ENCODE measurements around the gene PMIS2.

The PMIS2 gene

GRCh38 chr19:35555301-35556005, 30.5 kb upstream of the PMIS2 start:
- FAIRE-seq (no peak), DNase-seq (ENCODE audit: extremely low spot score, insufficient read length, low read depth) (no peak)

GRCh38 chr19:35556025-35556590, 29.9 kb upstream of the PMIS2 start:
- FAIRE-seq (no peak), DNase-seq (ENCODE audit: extremely low spot score, insufficient read length, low read depth) (no peak)

- FAIRE-seq (no peak), DNase-seq (ENCODE audit: extremely low spot score, insufficient read length, low read depth) (no peak)
Observed at GRCh38 chr19:35556846-35557538, 29.0 kb upstream of the PMIS2 start.

- DNase-seq (ENCODE audit: extremely low spot score, insufficient read length, low read depth) (peak; percentile 20), FAIRE-seq (peak; percentile 38)
Observed at GRCh38 chr19:35557539-35558399, 28.2 kb upstream of the PMIS2 start.

- DNase-seq (ENCODE audit: extremely low spot score, insufficient read length, low read depth) (no peak), FAIRE-seq (peak; percentile 60)
Observed at GRCh38 chr19:35558400-35559280, 27.3 kb upstream of the PMIS2 start.

GRCh38 chr19:35559281-35559659, 26.7 kb upstream of the PMIS2 start:
- peak; percentile 88 for FAIRE-seq
- DNase-seq (ENCODE audit: extremely low spot score, insufficient read length, low read depth): peak; percentile 65

- FAIRE-seq: no peak
Observed at GRCh38 chr19:35559781-35560180, 26.2 kb upstream of the PMIS2 start.

GRCh38 chr19:35560271-35560670, 25.7 kb upstream of the PMIS2 start:
- DNase-seq (ENCODE audit: extremely low spot score, insufficient read length, low read depth): no peak
- no peak for FAIRE-seq

More at GRCh38 chr19:35559781-35560180, 26.2 kb upstream of the PMIS2 start:
- no peak for DNase-seq (ENCODE audit: extremely low spot score, insufficient read length, low read depth)

- FAIRE-seq: no peak
- DNase-seq (ENCODE audit: extremely low spot score, insufficient read length, low read depth): no peak
Observed at GRCh38 chr19:35560677-35561076, 25.3 kb upstream of the PMIS2 start.

GRCh38 chr19:35561436-35561835, 24.5 kb upstream of the PMIS2 start:
- FAIRE-seq: no peak

GRCh38 chr19:35562336-35562735, 23.6 kb upstream of the PMIS2 start:
- FAIRE-seq: no peak
- DNase-seq (ENCODE audit: extremely low spot score, insufficient read length, low read depth): no peak

More at GRCh38 chr19:35561436-35561835, 24.5 kb upstream of the PMIS2 start:
- DNase-seq (ENCODE audit: extremely low spot score, insufficient read length, low read depth): no peak

- no peak for DNase-seq (ENCODE audit: extremely low spot score, insufficient read length, low read depth)
Observed at GRCh38 chr19:35562776-35563175, 23.2 kb upstream of the PMIS2 start.

GRCh38 chr19:35563207-35563829, 22.7 kb upstream of the PMIS2 start, which contains the start of gene ATP4A:
TSS of gene ATP4A (minus strand) at chr19:35563658. CDS start at chr19:35563629, 29 bp downstream.
- no peak for FAIRE-seq
- DNase-seq (ENCODE audit: extremely low spot score, insufficient read length, low read depth): no peak

More at GRCh38 chr19:35562776-35563175, 23.2 kb upstream of the PMIS2 start:
- FAIRE-seq: no peak

GRCh38 chr19:35565016-35565856, 20.7 kb upstream of the PMIS2 start:
- DNase-seq (ENCODE audit: extremely low spot score, insufficient read length, low read depth): no peak
- FAIRE-seq: no peak

- DNase-seq (ENCODE audit: extremely low spot score, insufficient read length, low read depth) (no peak), FAIRE-seq (no peak)
Observed at GRCh38 chr19:35566738-35567137, 19.2 kb upstream of the PMIS2 start.

- FAIRE-seq: no peak
- no peak for DNase-seq (ENCODE audit: extremely low spot score, insufficient read length, low read depth)
Observed at GRCh38 chr19:35569281-35569781, 16.6 kb upstream of the PMIS2 start.

GRCh38 chr19:35571406-35571965, 14.5 kb upstream of the PMIS2 start:
- FAIRE-seq (no peak), DNase-seq (ENCODE audit: extremely low spot score, insufficient read length, low read depth) (no peak)

Data from GM18507 (cell line).